Smooth muscle cell of the brain vasculature (primary cell): ENCODE data around the gene LRRFIP2.

ENCODE experiments used
- DNase-seq: peaks from one replicate; pipeline ENCODE4 v3.0.0-alpha.2; 2012; ENCODE audit warnings: low read depth, low spot score

Gene LRRFIP2

GRCh38 chr3:37116998-37117397 lies 57.4 kb downstream of the LRRFIP2 start:
- DNase-seq = no peak

GRCh38 chr3:37115446-37115845 lies 58.9 kb downstream of the LRRFIP2 start:
- no peak for DNase-seq

DNA sequence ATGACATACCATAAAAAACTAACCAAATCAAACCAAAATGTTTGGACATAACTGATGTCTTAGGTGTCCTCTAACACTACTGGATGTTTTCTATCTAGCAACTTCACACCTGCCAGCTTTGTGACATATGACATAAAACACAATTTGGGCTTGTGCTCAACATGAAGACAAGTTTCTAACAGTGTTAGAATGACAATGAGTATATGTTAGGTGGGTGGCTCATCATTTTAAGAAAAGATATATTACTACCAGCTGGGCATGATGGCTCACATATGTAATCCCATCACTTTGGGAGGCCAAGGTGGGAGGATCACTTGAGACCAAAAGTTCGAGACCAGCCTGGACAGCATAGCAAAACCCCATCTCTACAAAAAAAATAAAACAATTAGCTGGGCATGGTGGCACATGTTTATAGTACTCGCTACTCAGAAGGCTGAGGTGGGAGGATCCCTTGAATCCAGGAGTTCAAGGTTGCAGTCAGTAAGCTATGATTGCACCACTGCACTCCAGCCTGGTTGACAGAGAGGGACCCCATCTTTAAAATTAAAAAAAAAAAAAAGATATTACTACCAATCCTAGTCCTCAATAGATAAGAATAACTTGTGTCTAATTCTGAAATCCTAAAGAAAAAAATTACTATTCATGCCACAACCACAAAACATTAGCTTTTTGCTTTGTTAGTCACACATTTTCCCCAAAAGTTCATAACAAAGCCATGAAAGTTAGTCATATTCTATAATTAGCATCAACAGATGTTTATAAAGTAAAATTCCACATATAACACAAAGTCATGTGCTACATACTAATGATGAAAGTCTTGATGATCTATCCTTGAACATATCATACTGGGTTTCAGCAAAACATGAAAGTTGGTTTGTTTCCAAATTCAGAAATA lies 59.9 kb downstream of the LRRFIP2 start:
- no peak for DNase-seq

- no peak for DNase-seq
These were observed 61.4 kb downstream of the LRRFIP2 start for GRCh38 chr3:37112987-37113386.

- no peak for DNase-seq
These were observed 63.2 kb downstream of the LRRFIP2 start for GRCh38 chr3:37111199-37111598.

DNA sequence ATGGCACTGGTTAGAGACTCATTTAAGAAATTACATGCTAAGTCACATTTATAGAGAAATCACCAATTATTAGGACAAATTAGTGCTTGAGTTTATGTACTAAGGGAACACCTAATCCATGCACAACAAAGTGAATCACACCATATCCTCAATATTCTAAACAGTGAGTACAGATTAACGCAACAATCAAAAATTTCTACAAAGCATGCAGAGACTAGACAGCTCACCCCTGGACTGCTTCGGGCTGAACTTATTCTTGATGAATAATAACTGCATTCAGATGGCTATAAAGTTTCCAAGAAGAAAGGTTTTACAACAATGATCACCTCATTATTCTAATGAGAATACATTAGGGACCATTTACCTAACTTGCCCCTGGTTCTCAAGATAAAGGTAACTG lies 66.5 kb downstream of the LRRFIP2 start:
- DNase-seq = no peak

DNA sequence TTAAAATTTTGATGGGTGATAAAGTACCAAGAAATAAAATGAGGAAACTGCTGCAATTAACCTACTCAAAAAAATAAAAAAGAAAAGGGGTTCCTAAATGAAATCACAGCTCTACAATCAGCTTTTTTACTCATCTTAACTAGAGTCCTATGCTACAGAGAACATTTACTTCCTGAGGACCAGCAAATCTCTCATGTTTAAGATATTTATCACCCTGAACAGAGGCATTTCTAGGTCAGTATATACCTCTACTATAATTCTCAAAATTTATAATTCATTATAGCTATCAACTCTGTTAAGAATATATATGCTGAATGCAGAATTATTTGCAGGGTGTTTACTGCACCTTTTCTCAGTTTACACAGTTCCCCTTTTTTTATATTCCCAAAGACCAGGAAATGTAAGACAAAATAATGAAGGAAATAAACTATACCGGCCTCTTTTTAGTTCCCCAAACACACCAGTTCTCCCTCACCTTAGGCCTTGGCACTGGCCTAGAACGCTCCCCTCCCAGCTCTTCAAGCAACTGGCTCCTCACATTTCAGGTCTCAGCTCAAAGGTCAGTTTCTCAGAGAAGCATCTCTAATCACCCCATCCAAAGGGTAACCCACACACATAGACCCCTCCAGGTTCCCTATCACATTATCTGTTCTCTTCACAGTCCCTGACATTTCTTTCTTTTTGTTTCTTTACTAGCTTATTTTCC lies 71.1 kb downstream of the LRRFIP2 start:
- no peak for DNase-seq

GRCh38 chr3:37100411-37100810 lies 74.0 kb downstream of the LRRFIP2 start:
- DNase-seq = no peak

GRCh38 chr3:37099469-37099868 lies 74.9 kb downstream of the LRRFIP2 start:
- no peak for DNase-seq

GRCh38 chr3:37098884-37099283 lies 75.5 kb downstream of the LRRFIP2 start:
- DNase-seq = no peak

DNA sequence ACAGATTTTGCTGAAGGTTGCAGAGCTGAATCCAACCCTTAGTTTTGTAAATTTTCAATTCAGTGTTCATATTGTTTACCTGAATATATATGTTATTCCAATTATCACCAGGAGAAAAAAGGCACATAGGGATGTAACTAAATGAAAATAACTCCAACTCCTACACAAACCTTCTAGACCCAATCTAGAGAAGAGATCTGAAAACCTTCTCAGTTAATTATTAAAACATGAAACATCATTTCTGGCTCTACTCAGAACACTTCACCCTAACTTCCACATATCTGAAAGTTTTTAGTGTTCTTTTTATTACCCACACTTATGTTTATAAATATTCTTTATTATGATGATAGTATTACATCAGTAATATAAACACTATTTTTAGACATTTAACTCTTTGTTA lies 76.6 kb downstream of the LRRFIP2 start:
- no peak for DNase-seq

- DNase-seq = no peak
These were observed 77.4 kb downstream of the LRRFIP2 start for GRCh38 chr3:37096975-37097374.

DNA sequence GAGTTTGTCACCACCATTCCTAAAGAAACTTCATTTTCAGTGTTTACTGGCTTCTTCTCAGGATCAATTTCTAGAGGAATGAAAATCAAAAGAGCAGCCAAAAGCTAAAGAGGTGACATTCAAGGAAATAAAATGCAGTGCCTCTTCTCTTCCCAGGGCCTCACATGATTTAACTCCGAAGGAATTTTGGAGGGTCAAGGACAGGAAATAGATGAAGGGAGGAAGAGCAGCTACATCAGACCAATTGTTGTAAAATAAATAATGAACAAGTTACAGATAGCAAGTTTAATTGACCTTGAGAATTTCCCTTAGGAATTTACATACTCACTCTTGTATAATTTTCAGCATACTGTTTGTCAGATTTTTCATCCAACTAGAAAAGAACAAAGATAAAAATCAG lies 78.1 kb downstream of the LRRFIP2 start:
- peak; percentile 15 for DNase-seq

- DNase-seq = no peak
These were observed 79.7 kb downstream of the LRRFIP2 start for GRCh38 chr3:37094636-37095035.

- DNase-seq = peak; percentile 18
These were observed 80.9 kb downstream of the LRRFIP2 start for GRCh38 chr3:37093481-37093880.

DNA sequence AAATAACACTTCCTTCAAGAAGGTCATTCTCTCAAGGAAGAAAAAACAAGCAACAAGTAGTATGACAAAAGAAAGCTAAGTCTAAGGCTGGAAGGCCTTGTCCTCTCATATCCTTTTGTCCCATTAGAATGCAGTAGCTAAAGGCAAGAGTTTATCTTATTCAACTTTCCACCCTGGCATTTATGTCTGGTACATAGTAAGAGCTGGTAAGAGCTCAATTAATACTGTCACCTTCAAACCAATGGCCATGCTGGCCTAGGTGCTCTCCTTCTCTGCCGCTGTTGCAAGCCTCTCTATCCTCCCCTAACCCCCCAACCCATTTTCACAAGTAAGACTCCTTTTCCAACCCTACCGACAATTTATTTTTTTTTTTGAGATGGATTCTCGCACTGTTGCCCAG lies 81.9 kb downstream of the LRRFIP2 start:
- DNase-seq = no peak

GRCh38 chr3:37087870-37088269 lies 86.5 kb downstream of the LRRFIP2 start:
- DNase-seq = no peak

DNA sequence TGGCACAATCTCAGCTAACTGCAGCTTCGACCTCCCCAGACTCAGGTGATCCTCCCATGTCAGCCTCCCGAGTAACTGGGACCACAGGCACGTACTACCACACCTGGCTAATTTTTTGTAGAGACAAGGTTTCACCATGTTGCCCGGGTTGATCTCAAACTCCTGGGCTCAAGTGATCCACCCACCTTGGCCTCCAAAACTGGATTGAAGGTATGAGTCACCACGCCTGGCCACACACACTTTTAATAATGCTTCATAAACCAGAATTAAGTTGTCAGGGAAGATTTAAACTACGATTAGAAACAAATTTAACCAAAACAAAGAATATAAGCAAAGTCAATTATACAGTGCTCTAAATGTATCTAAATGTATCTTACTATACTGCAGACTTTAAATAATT lies 87.5 kb downstream of the LRRFIP2 start:
- no peak for DNase-seq

- no peak for DNase-seq
These were observed 92.1 kb downstream of the LRRFIP2 start for GRCh38 chr3:37082317-37082716.

GRCh38 chr3:37075955-37076354 lies 98.4 kb downstream of the LRRFIP2 start:
- DNase-seq = no peak

DNA sequence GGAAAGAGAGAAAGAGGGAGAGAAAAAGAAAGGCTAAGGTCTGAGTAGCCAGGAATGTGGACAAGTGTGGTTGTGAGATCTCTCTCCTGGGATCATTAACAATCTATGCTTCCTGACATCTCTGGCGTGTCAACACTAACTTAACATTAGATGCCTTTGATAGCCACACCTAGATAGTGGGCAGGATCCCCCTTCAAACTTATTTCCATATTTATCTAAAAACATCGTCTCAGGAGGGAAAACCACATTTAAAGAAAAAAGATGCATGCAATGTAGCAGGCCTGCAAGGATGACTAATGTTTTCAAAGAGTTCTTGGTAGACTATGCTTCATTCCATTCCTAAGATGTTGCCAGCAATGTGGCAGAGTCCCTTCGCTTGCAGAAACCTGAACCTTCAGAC lies 100.2 kb downstream of the LRRFIP2 start:
- peak; percentile 23 for DNase-seq

GRCh38 chr3:37072892-37073291 lies 101.5 kb downstream of the LRRFIP2 start:
- DNase-seq = peak; percentile 44

DNA sequence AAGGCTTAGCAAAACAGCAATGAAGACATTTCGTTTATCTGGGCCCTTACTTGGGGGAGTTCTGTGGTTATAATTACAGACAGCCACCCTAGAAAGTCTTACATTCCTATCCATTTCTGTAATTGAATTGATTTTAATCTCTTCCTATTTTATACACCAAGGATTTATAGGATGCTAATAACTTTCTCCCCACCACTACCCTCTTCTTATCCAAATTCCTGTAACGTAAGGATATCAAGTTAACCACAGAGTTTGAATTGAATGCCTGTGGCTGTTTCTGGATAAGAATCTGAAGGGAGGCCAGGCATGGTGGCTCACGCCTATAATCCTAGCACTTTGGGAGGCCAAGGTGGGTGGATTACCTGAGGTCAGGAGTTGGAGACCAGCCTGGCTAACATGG lies 102.5 kb downstream of the LRRFIP2 start:
- DNase-seq = no peak
